Measurements from ENCODE around the gene MECP2.

MECP2 gene

DNA sequence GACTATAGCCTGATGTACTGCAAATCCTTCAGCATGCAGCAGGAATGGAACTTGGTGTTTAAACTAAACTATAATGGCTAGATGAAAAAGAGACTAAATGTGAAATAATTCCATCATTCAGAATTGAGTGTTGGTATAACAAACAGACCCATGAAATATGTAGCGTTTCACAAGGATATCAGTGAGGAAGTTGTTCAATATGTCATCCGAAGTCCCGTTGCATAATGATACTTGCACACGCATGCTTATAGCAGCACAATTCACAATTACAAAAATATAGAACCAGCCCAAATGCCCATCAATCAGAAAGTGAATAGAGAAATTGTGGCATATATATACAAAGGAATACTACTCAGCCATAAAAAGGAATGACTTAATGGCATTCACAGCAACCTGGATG lies 20.4 kb downstream of the MECP2 start:
- Histone ChIP-seq H3K9ac (ENCODE audit: insufficient read length, low read depth) (no peak overlapping the region), H3K36me3 (ENCODE audit: insufficient read depth, insufficient read length, low read length) (no peaks in the 10 kb centered on the region), H3K4me1 (ENCODE audit: insufficient read depth, insufficient read length) (no peaks in the 10 kb centered on the region), H3K9me3 (ENCODE audit: insufficient read depth, low read length) (no peaks in the 10 kb centered on the region), H3K27me3 (ENCODE audit: insufficient read depth, insufficient read length) (no peaks in the 10 kb centered on the region), H3K4me3 (ENCODE audit: insufficient read length, low read depth) (no peak overlapping the region)
- no peak for DNase-seq (ENCODE audit: low read depth, low spot score)
- TF ChIP-seq SUZ12 (IDR thresholded peaks at IDR 0.05; ENCODE audit: extremely low read depth, insufficient read depth, insufficient read length) (no peak), YY1 (IDR thresholded peaks at IDR 0.05; ENCODE audit: insufficient read depth, insufficient read length) (no peak), ZNF274 (IDR thresholded peaks at IDR 0.05; ENCODE audit: low read depth, low read length) (no peak)

DNA sequence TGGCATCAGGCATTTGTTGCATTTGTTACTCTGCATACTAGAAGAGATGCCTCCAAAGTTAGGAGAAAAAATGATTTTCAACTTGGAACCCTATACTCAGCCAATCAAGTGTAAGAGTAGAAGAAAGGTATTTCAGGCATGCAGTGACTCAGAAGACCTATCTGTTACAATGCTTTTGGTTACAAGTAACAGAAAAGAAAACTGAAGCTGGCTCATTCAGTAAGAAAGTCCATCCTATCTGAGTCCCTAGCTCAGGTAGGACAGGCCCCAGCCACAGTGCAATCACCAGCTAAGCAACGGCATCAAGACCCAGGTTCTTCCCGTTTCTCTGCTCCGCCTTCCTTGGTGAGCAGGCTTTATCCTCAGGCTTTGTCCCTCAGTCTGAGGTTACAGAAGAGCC lies 23.3 kb downstream of the MECP2 start:
- H3K9me3 ChIP-seq (ENCODE audit: insufficient read depth, low read length): no peaks in the 10 kb centered on the region
- no peak overlapping the region for H3K4me3 ChIP-seq (ENCODE audit: insufficient read length, low read depth)
- no peak for DNase-seq (ENCODE audit: low read depth, low spot score)
- H3K27me3 ChIP-seq (ENCODE audit: insufficient read depth, insufficient read length): no peaks in the 10 kb centered on the region
- TF ChIP-seq YY1 (IDR thresholded peaks at IDR 0.05; ENCODE audit: insufficient read depth, insufficient read length): no peak
- TF ChIP-seq ZNF274 (IDR thresholded peaks at IDR 0.05; ENCODE audit: low read depth, low read length): no peak
- H3K36me3 ChIP-seq (ENCODE audit: insufficient read depth, insufficient read length, low read length): no peaks in the 10 kb centered on the region
- H3K9ac ChIP-seq (ENCODE audit: insufficient read length, low read depth): no peak overlapping the region
- no peaks in the 10 kb centered on the region for H3K4me1 ChIP-seq (ENCODE audit: insufficient read depth, insufficient read length)

DNA sequence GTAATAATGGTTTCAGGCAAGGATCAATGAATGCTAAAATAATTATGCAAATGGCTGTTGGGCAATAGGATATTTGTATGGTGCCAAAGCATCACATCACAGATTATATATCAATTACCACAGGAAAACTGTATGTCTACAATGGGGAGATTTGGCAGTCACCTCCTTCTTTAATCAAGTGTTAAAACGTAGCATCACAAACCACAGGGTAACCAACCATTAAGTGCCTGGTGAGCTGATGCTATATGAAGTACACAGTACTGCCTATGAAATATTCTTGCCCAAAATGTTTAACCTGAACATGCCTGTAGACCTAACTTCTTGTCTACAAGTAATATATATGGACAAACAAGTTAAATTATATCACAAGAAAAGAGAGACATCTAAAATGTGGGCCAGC lies 25.3 kb downstream of the MECP2 start:
- no peaks in the 10 kb centered on the region for H3K27me3 ChIP-seq (ENCODE audit: insufficient read depth, insufficient read length)

DNA sequence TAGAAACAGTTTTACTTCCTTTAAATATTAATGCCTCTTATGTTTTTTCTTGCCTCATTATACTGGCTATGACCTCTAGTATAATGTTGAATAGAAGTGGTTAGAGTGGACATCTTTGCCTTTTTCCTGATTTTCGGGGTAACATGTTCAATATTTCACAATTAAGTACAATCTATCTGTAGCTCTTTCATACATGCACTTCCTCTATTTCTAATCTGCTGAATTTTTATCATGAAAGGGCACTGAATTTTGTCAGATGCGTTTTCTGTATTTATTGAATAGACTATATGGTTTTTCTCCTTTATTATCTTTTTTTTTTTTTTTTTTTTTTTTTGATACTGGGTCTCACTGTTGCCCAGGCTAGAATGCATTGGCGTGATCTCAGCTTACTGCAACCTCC lies 29.0 kb downstream of the MECP2 start:
- Histone ChIP-seq H3K4me3 (ENCODE audit: insufficient read length, low read depth) (no peak overlapping the region), H3K27me3 (ENCODE audit: insufficient read depth, insufficient read length) (no peaks in the 10 kb centered on the region), H3K4me1 (ENCODE audit: insufficient read depth, insufficient read length) (no peaks in the 10 kb centered on the region), H3K9ac (ENCODE audit: insufficient read length, low read depth) (no peak overlapping the region), H3K9me3 (ENCODE audit: insufficient read depth, low read length) (no peaks in the 10 kb centered on the region), H3K36me3 (ENCODE audit: insufficient read depth, insufficient read length, low read length) (no peaks in the 10 kb centered on the region)
- TF ChIP-seq YY1 (IDR thresholded peaks at IDR 0.05; ENCODE audit: insufficient read depth, insufficient read length): no peak
- TF ChIP-seq ZNF274 (IDR thresholded peaks at IDR 0.05; ENCODE audit: low read depth, low read length): no peak
- TF ChIP-seq SUZ12 (IDR thresholded peaks at IDR 0.05; ENCODE audit: extremely low read depth, insufficient read depth, insufficient read length): no peak
- DNase-seq (ENCODE audit: low read depth, low spot score): no peak

More for the DNA sequence above, 25.3 kb downstream of the MECP2 start:
- Histone ChIP-seq H3K4me3 (ENCODE audit: insufficient read length, low read depth) (no peak overlapping the region), H3K36me3 (ENCODE audit: insufficient read depth, insufficient read length, low read length) (no peaks in the 10 kb centered on the region), H3K9ac (ENCODE audit: insufficient read length, low read depth) (no peak overlapping the region), H3K4me1 (ENCODE audit: insufficient read depth, insufficient read length) (no peaks in the 10 kb centered on the region), H3K9me3 (ENCODE audit: insufficient read depth, low read length) (no peaks in the 10 kb centered on the region)
- no peak for TF ChIP-seq ZNF274 (IDR thresholded peaks at IDR 0.05; ENCODE audit: low read depth, low read length)
- TF ChIP-seq YY1 (IDR thresholded peaks at IDR 0.05; ENCODE audit: insufficient read depth, insufficient read length): no peak
- TF ChIP-seq SUZ12 (IDR thresholded peaks at IDR 0.05; ENCODE audit: extremely low read depth, insufficient read depth, insufficient read length): no peak
- DNase-seq (ENCODE audit: low read depth, low spot score): no peak

DNA sequence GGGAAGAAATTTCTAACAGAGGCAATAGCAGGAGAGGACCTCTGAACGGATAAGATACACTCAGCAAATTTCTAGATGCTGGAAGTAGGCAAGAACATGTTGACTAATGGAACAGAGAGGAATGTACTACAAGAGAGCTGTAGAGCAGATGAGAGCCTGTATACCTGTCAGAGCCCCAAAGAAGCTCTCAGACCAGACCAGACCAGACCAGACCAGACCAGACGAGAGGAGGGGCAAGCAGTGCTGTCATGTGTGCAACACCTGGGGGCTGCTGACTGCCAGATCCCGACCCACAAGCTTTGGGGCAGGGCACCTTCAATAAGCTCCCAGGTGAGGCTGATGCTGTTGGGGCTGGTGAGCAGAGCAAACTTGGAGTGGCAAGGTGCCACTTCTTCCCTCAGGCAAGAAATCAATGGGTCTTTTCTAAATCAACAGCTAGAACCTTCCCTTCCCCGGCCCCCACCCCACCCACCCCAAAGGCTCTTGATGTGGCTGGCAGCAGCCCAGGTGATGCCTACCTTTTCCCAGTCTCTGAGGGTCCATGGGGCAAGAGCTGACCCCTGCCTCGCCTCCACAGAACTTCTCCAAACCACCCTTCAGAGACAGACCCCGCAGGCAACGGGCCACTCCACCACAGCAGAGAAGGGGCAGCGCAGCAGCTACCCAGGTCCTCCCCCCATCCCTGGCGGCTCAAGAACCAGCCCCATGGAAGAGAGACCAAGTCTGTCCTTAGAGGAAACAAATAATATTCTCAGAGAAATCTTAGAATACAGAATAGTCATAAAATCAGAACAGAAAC lies 32.7 kb downstream of the MECP2 start:
- TF ChIP-seq YY1 (IDR thresholded peaks at IDR 0.05; ENCODE audit: insufficient read depth, insufficient read length) (no peak), SUZ12 (IDR thresholded peaks at IDR 0.05; ENCODE audit: extremely low read depth, insufficient read depth, insufficient read length) (no peak), ZNF274 (IDR thresholded peaks at IDR 0.05; ENCODE audit: low read depth, low read length) (no peak)

DNA sequence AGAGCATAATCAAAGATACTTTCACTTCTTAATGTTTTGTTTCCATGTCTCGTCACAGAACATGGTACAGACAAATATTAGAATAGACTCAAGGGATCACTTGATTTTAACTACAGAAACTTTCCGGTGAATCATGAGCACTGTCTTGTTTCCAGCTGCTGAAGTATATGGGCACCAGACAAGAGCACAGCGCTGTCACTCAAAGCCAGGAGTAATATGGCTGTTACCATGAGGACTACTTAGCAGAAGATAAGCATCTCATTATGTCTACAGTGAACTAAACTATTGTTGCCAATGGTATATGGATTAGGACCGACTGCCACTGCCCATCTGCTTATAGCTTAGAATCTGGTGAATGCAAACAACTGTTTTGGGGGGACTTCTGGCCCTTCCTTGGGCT lies 34.3 kb downstream of the MECP2 start:
- no peak for DNase-seq (ENCODE audit: low read depth, low spot score)
- Histone ChIP-seq H3K9me3 (ENCODE audit: insufficient read depth, low read length) (no peaks in the 10 kb centered on the region), H3K4me3 (ENCODE audit: insufficient read length, low read depth) (no peak overlapping the region), H3K36me3 (ENCODE audit: insufficient read depth, insufficient read length, low read length) (no peaks in the 10 kb centered on the region), H3K4me1 (ENCODE audit: insufficient read depth, insufficient read length) (no peaks in the 10 kb centered on the region), H3K9ac (ENCODE audit: insufficient read length, low read depth) (no peak overlapping the region), H3K27me3 (ENCODE audit: insufficient read depth, insufficient read length) (no peaks in the 10 kb centered on the region)
- TF ChIP-seq YY1 (IDR thresholded peaks at IDR 0.05; ENCODE audit: insufficient read depth, insufficient read length) (no peak), ZNF274 (IDR thresholded peaks at IDR 0.05; ENCODE audit: low read depth, low read length) (no peak), SUZ12 (IDR thresholded peaks at IDR 0.05; ENCODE audit: extremely low read depth, insufficient read depth, insufficient read length) (no peak)

More for the DNA sequence above, 32.7 kb downstream of the MECP2 start:
- Histone ChIP-seq H3K27me3 (ENCODE audit: insufficient read depth, insufficient read length) (no peaks in the 10 kb centered on the region), H3K9ac (ENCODE audit: insufficient read length, low read depth) (no peak overlapping the region), H3K4me3 (ENCODE audit: insufficient read length, low read depth) (no peak overlapping the region), H3K9me3 (ENCODE audit: insufficient read depth, low read length) (no peaks in the 10 kb centered on the region), H3K36me3 (ENCODE audit: insufficient read depth, insufficient read length, low read length) (no peaks in the 10 kb centered on the region), H3K4me1 (ENCODE audit: insufficient read depth, insufficient read length) (no peaks in the 10 kb centered on the region)
- DNase-seq (ENCODE audit: low read depth, low spot score): no peak

DNA sequence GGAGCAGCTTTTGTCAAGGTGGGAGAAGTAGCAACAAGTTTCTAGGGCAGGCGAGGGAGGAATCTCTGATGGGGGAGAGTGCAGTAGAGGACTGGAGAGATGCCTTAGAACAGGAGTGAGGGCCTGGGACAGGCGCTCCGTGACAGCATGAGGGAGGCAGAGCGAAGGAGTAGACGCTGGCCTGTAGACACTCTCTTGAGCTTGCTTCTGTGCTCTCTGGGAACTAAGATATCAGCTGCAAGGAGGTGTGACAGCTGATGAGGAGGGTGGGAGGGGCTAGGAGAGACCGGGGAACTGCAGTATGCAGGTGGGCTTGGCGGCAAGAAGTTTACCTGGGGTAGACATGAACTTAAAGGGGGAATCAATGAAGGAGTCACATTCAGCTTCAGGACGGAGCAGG lies 35.7 kb downstream of the MECP2 start:
- TF ChIP-seq SUZ12 (IDR thresholded peaks at IDR 0.05; ENCODE audit: extremely low read depth, insufficient read depth, insufficient read length) (no peak), ZNF274 (IDR thresholded peaks at IDR 0.05; ENCODE audit: low read depth, low read length) (no peak), YY1 (IDR thresholded peaks at IDR 0.05; ENCODE audit: insufficient read depth, insufficient read length) (no peak)

More for the DNA sequence above, 35.7 kb downstream of the MECP2 start:
- H3K9ac ChIP-seq (ENCODE audit: insufficient read length, low read depth): peak overlapping the region; percentile 32
- no peaks in the 10 kb centered on the region for H3K27me3 ChIP-seq (ENCODE audit: insufficient read depth, insufficient read length)
- peaks cover 9% of the 10 kb centered on the region for H3K36me3 ChIP-seq (ENCODE audit: insufficient read depth, insufficient read length, low read length)
- H3K4me3 ChIP-seq (ENCODE audit: insufficient read length, low read depth): no peak overlapping the region
- no peaks in the 10 kb centered on the region for H3K9me3 ChIP-seq (ENCODE audit: insufficient read depth, low read length)
- H3K4me1 ChIP-seq (ENCODE audit: insufficient read depth, insufficient read length): no peaks in the 10 kb centered on the region
- DNase-seq (ENCODE audit: low read depth, low spot score): no peak

Data from NT2/D1 (cell line).